GM23338 (cell line): Measurements from ENCODE around the gene NUBPL. TPM values are rescaled to one million over a fixed set of nuclear protein-coding genes. Genes with fewer than 3 reads are reported as not detected.

Source experiments
- ATAC-seq: fragments of 200-7000 bp; cut with Tn5 transposase; 3 replicates; pipeline ENCODE4 v1.9.1; 2020
- DNase-seq: peaks from one replicate; pipeline ENCODE4 v3.0.0-alpha.2; 2015; ENCODE audit warnings: low spot score
- H2AFZ ChIP-seq: fragments of 200-600 bp; sonication (generic); 2 replicates; pipeline ENCODE4 v1.8.0; 2016; ENCODE audit warnings: antibody characterized with exemption, mild to moderate bottlenecking, moderate library complexity
- H3F3A ChIP-seq: fragments of 200-600 bp; sonication (generic); replicated peaks from 2 replicates; pipeline ENCODE4 v1.8.0; 2017; ENCODE audit warnings: antibody characterized with exemption, mixed run types, low read depth
- H3K27ac ChIP-seq: fragments of 200-600 bp; sonication (generic); 2 replicates; pipeline ENCODE4 v1.6.1; 2016; ENCODE audit warnings: low read depth
- H3K27me3 ChIP-seq: fragments of 200-600 bp; sonication (generic); 2 replicates; pipeline ENCODE4 v1.8.0; 2016; ENCODE audit warnings: mild to moderate bottlenecking, mixed run types, moderate library complexity; ENCODE audit not compliant: insufficient read depth
- H3K36me3 ChIP-seq: fragments of 200-600 bp; sonication (generic); 2 replicates; pipeline ENCODE4 v1.8.0; 2016; ENCODE audit warnings: mild to moderate bottlenecking; ENCODE audit not compliant: insufficient read depth
- H3K4me1 ChIP-seq: fragments of 200-600 bp; sonication (generic); 2 replicates; pipeline ENCODE4 v1.8.0; 2016; ENCODE audit warnings: mild to moderate bottlenecking, moderate library complexity; ENCODE audit not compliant: insufficient read depth
- H3K4me2 ChIP-seq: fragments of 200-600 bp; sonication (generic); 2 replicates; pipeline ENCODE4 v1.7.1; 2017; ENCODE audit warnings: mixed run types
- H3K4me3 ChIP-seq: fragments of 200-600 bp; sonication (generic); 2 replicates; pipeline ENCODE4 v1.6.1; 2016; ENCODE audit warnings: mixed run types
- H3K79me2 ChIP-seq: fragments of 200-600 bp; sonication (generic); replicated peaks from 2 replicates; pipeline ENCODE4 v1.8.0; 2017; ENCODE audit warnings: mild to moderate bottlenecking; ENCODE audit not compliant: insufficient read depth
- H3K9me2 ChIP-seq: fragments of 200-600 bp; sonication (generic); 2 replicates; pipeline ENCODE4 v1.8.0; 2017; ENCODE audit not compliant: insufficient read depth
- H4K20me1 ChIP-seq: fragments of 200-600 bp; sonication (generic); replicated peaks from 2 replicates; pipeline ENCODE4 v1.8.0; 2017; ENCODE audit warnings: mild to moderate bottlenecking; ENCODE audit not compliant: insufficient read depth
- H3K27ac Mint-ChIP-seq: 2 replicates; pipeline ENCODE4 v1.8.0; 2020; ENCODE audit warnings: inconsistent platforms, mild to moderate bottlenecking, moderate library complexity, mixed read lengths
- H3K27me3 Mint-ChIP-seq: 3 replicates; pipeline ENCODE4 v1.8.0; 2022; ENCODE audit warnings: low read depth, mild to moderate bottlenecking, moderate library complexity, mixed read lengths, inconsistent platforms; ENCODE audit not compliant: insufficient read depth, poor library complexity
- H3K36me3 Mint-ChIP-seq: 3 replicates; pipeline ENCODE4 v1.8.0; 2021; ENCODE audit warnings: low read depth, mild to moderate bottlenecking, inconsistent platforms, moderate library complexity, mixed read lengths
- H3K4me1 Mint-ChIP-seq: 3 replicates; pipeline ENCODE4 v1.8.0; 2020; ENCODE audit warnings: mild to moderate bottlenecking, inconsistent platforms, mixed read lengths
- H3K4me3 Mint-ChIP-seq: 3 replicates; pipeline ENCODE4 v1.8.0; 2021; ENCODE audit warnings: moderate library complexity, mild to moderate bottlenecking, inconsistent platforms, mixed read lengths
- H3K9me3 Mint-ChIP-seq: 3 replicates; pipeline ENCODE4 v1.8.0; 2020; ENCODE audit warnings: moderate library complexity, mild to moderate bottlenecking, inconsistent platforms, mixed read lengths
- ETS1 ChIP-seq: IDR thresholded peaks from 2 replicates; pipeline ENCODE4 v1.6.1; 2016; ENCODE audit warnings: antibody characterized with exemption
- EZH2 ChIP-seq: fragments of 200-600 bp; sonication (generic); IDR thresholded peaks from one replicate; pipeline ENCODE4 v1.8.0; 2017; ENCODE audit warnings: antibody characterized with exemption, mild to moderate bottlenecking, low read depth; ENCODE audit not compliant: unreplicated experiment
- JUNB ChIP-seq: IDR thresholded peaks from one replicate; pipeline ENCODE4 v1.6.1; 2016; ENCODE audit warnings: antibody characterized with exemption; ENCODE audit not compliant: unreplicated experiment
- NANOG ChIP-seq: IDR thresholded peaks from 2 replicates; pipeline ENCODE4 v1.6.1; 2016; ENCODE audit warnings: antibody characterized with exemption, borderline replicate concordance
- POLR2AphosphoS5 ChIP-seq: IDR thresholded peaks from 2 replicates; pipeline ENCODE4 v1.6.1; 2016; ENCODE audit warnings: antibody characterized with exemption, low read depth
- STAT1 ChIP-seq: IDR thresholded peaks from one replicate; pipeline ENCODE4 v1.6.1; 2016; ENCODE audit warnings: antibody characterized with exemption; ENCODE audit not compliant: unreplicated experiment
- ZNF114 ChIP-seq: fragments of 250-450 bp; sonication (Bioruptor Pico); IDR thresholded peaks from 2 replicates; pipeline ENCODE4 v1.5.0; 2020; ENCODE audit warnings: mild to moderate bottlenecking, moderate library complexity
- ZNF462 ChIP-seq: fragments of 250-450 bp; sonication (Bioruptor Pico); IDR thresholded peaks from 2 replicates; pipeline ENCODE4 v1.5.0; 2020; ENCODE audit warnings: mild to moderate bottlenecking, moderate library complexity
- polyA plus RNA-seq: library from polyadenylated mRNA; unstranded; fragments of >200 nt; fragmentation: Nextera tagmentation; extraction: Ambion mirVana; gene quantifications from 2 replicates; pipeline ENCODE4 v1.2.1, GENCODE V29; 2016
- total RNA-seq: library from RNA; depleted of rRNA; stranded (reverse); fragments of >200 nt; shearing (Covaris generic); gene quantifications from 2 replicates; pipeline ENCODE4 v1.2.3, GENCODE V29; 2014
- TF ChIP-seq, protein P1 (sequence below), 2 experiments: fragments of 200-600 bp in 1 of 2; sonication (generic) in 1 of 2; conservative IDR thresholded peaks; 2 replicates each; pipeline versions ENCODE4 v1.5.1 to v1.6.1; 2016 to 2017; ENCODE audit warnings: antibody characterized with exemption in 2 of 2, low read depth in 2 of 2, mild to moderate bottlenecking in 2 of 2, moderate library complexity in 1 of 2

NUBPL gene
- total and polyA plus RNA-seq, 2 experiments from 2014 or later, result 6.1 to 20.7 TPM

DNA sequence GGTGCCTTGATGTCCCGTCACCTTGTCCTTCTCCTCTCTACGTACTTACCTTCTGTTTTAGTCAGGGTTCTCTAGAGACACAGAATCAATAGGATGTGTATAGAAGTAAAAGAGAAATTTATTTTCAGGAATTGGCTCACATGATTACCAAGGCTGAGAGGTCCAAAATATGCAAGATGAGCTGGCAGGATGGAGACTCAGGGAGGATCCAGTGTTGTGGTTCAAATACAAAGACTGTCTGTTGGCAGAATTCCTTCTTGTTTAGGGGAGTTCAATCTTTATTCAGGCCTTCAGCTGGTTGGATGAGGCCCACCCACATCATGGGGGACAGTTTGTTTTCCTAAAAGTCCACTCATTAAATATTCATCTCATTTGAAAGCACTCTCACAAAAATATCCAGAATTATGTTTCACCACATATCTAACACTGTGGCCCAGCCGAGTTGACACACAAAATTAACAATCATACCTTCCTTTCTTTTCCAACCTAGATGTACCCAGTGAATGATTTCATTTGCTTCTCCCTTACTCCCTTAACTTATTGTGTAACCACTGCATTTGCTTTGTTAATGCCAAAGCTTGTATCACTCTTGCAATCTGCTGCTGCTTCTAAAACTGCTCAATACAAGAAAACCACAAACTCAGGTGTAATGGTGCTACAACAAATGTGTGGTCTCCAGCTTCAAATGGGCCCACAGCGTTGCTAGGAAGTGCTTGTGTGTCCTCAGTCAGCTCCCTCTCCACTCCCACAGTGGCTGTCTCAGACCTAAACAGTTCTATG lies 320.5 kb downstream of the NUBPL start:
- Histone ChIP-seq H3K27me3 (no peaks in the 10 kb centered on the region), H3K9me2 (peaks cover 3% of the 10 kb centered on the region; the same call in 1 of the 2 replicates), H3K4me1 (no peaks in the 10 kb centered on the region), H3K79me2 (no peaks in the 10 kb centered on the region), H3F3A (no peaks in the 10 kb centered on the region), H4K20me1 (no peaks in the 10 kb centered on the region), H3K36me3 (no peaks in the 10 kb centered on the region), H3K27ac (no peak overlapping the region), H3K4me2 (no peak overlapping the region), H2AFZ (no peak overlapping the region), H3K4me3 (no peak overlapping the region)
- Mint-ChIP-seq H3K4me1 (no peaks in the 10 kb centered on the region), H3K27ac (no peak overlapping the region), H3K4me3 (no peak overlapping the region), H3K36me3 (no peaks in the 10 kb centered on the region), H3K9me3 (no peaks in the 10 kb centered on the region), H3K27me3 (peaks cover 2% of the 10 kb centered on the region)
- no peak for TF ChIP-seq STAT1
- no peak for TF ChIP-seq ZNF114
- TF ChIP-seq, protein P1, sequence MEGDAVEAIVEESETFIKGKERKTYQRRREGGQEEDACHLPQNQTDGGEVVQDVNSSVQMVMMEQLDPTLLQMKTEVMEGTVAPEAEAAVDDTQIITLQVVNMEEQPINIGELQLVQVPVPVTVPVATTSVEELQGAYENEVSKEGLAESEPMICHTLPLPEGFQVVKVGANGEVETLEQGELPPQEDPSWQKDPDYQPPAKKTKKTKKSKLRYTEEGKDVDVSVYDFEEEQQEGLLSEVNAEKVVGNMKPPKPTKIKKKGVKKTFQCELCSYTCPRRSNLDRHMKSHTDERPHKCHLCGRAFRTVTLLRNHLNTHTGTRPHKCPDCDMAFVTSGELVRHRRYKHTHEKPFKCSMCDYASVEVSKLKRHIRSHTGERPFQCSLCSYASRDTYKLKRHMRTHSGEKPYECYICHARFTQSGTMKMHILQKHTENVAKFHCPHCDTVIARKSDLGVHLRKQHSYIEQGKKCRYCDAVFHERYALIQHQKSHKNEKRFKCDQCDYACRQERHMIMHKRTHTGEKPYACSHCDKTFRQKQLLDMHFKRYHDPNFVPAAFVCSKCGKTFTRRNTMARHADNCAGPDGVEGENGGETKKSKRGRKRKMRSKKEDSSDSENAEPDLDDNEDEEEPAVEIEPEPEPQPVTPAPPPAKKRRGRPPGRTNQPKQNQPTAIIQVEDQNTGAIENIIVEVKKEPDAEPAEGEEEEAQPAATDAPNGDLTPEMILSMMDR (conservative IDR thresholded peaks at IDR 0.05; ENCODE audit: low read depth in 2 of 2), result no peak
- TF ChIP-seq NANOG, result no peak
- no peak for TF ChIP-seq ETS1
- TF ChIP-seq EZH2, result no peak
- no peak for TF ChIP-seq POLR2AphosphoS5
- TF ChIP-seq JUNB, result no peak
- no peak for TF ChIP-seq ZNF462 (CRISPR knock-in tag)
- DNase-seq (no peak), ATAC-seq (no peak)
